SIG-M5 (cell line): Measurements from ENCODE around the gene MYL7.
"Not testable (repeated sequence)": the region's sequence is repeated elsewhere in the genome, so short reads cannot be mapped to it uniquely, and the experiment has no call there.

Source experiments
- DNase-seq: peaks from one replicate; lab custom pipeline; 2025; lab: John Stamatoyannopoulos, UW

Gene MYL7, protein sequence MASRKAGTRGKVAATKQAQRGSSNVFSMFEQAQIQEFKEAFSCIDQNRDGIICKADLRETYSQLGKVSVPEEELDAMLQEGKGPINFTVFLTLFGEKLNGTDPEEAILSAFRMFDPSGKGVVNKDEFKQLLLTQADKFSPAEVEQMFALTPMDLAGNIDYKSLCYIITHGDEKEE

DNA sequence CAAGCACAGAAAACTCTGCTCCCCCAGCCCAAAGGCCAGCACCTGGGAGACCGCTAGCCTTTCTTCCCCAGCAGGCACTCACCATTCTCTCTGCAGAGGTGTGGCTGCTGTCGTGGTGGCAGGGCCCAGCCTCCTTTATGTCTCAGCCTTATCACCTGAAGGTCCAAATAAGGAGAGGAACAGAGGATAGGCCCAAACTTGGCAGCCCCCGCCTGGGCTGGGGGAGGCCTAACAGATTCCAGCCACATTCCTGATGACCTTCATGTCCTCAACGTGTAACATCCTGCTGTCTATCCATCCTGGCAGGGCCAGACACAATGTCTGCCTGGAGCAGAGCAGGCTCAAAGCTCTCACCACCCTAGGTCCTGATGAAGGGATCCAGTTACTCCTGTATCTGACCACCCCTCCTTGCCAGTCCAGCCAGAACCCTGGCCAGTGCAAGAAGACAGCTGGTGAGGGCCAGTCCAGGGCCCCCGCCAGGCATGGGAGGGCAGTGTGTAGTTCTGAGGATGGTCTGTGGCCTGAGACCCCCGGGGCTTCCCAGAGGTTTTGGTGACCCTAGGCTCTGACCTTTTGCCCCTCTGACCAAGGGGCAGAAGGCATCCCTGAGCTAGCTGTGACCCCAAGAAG is at the start of gene MYL7:
Gene MYL7 (minus strand): TSS at position 112 of the 630 bp plus-strand sequence. CDS start 27 bp downstream, at position 85.
- no peak for DNase-seq

DNA sequence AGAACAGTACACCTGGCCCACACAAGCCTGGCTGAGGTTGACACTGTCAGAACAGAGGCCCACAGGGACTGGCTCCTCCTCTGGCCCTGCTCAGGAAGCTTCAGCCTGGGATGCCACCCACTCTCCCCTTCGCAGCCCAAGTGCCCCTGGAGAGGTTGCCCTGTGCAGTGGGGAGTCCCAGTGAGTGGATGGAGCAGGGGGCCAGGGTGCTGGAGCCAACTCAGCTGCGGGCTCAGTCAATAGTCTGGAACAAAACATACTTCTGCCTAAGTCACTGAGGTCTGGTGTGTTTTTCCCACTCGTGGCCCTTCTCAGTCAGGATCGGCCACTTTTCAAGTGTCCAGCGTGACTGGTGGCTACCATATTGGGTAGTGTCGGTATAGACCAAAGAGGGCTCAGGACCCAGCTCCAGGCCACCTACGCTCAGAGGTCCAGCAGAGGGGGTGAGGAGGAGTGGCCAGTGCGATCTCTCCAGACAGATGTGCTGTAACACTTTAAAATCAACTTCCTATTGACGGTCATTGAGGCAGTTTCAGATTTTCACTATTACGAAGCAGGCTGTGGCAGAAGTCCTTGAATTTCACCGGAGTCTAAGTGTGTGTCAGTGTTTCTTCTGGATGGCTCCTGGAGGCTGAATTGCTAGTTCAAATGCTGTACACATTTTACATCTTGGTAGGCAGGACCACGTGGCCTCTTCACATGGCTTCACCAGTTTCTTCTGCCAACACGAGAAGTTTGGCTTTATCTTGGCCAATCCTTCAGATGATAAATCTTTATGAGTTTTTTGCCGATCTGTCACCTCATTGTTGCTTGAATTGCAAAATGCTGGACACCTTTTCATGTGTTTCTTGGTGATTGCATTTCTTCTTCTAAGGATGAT is 49.1 kb upstream of the MYL7 start:
- DNase-seq: no peak

DNA sequence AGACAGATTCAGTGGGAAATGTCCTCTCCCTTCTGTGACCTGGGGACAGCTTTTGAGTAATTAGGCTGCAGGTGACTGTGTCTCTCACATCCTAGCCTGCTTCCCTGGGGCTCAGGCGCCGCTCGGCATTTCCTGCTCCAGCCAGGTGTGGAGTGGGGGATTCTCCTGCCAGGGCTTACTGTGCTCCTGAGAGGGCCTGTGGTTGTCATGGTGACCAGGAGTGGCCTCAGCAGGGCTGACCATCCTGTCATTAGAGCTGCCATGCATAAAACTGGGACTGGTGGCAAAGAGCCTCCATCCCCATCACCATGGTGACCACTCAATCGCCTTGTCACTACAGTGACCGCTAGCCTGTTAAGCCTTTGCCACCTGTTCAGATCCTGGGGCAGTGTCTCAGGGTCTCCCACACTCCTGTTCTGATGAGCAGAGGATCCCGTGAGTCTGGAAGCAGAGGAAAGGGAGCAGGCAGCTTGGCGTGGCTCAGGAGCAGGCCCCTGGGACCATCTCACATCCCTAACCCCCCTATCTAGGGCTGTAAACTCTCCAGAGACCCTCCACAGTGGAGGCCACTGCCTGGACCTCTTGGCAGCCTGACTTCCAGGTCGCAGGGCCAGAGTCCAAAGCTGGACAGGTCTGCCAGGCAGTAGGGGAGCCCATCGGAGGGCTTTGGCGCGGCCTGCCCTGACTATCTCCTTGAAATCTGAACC is 48.3 kb upstream of the MYL7 start, which contains the start of gene GCK:
Gene GCK (minus strand): TSS at position 154 of the 707 bp plus-strand sequence. CDS start 486 bp downstream, outside the sequence.
- DNase-seq: no peak

DNA sequence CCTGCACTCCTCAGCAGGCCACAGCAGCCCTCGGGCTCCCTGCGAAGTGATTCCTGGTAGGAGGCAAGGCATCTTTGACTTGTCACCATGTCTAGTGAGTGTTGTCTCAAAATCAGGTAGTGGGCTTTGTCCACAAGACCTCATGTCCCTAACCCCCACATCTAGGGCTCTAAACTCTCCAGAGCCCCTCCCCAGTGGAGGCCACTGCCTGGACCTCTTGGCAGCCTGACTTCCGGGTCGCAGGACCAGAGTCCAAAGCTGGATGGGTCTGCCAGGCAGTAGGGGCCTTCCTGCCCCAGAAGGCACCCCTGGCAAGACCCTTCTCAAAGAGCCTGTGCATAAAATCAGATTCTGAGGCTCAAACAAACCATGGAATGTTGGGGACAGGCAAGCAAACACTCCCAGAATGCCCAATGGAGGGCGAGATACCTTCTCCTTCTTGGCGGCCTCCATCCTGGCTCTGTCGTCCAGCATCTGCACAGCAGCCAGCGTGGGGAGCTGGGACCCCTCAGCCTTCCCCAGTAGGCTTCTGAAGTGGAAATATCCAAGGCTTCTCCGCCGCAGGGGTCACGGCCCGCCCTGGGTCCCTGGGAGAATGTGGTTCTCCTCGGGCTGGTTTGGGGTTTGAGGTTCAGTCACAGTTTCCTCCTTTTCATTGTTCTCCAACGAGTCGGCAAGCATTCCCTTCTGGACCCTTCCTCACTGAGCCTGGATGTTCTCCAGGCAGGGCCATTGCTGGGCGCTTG is 47.5 kb upstream of the MYL7 start:
- DNase-seq: no peak

DNA sequence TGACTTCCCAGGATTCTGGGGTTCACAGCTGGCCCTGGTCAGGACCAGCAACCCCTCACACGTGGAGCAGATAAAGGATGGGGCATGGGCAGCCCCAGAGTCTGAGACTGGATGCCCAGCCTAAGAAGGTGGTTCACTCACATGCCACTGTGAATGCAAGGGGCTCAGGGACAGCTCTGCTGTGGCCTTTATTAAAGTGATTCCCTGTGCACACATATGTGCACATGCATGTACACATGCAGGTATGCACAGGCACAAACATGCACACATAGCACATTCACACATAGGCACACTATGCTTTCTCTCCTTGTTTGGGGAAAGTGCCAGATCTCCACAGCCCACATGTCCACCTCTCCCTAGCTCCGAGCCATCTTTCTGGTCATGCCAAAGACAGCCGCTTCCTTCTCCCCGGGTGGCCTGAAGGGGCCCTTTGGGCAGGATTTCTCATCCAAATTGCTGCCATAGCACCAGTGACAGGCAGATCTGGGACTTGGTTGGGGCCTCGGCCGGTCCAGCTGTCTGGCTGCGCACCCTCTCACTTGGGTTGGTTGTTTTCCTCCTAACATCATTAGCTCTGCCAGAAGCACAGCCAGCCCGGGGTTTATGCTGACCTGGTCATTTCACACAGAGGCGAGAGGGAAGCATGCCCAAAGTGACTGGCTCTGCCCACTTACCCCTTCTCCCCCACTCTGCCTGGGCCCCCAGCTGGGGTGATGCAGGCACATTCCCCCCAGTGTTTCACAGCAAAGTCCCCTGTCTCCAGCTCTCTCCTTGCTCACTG is 46.7 kb upstream of the MYL7 start:
- no peak for DNase-seq

DNA sequence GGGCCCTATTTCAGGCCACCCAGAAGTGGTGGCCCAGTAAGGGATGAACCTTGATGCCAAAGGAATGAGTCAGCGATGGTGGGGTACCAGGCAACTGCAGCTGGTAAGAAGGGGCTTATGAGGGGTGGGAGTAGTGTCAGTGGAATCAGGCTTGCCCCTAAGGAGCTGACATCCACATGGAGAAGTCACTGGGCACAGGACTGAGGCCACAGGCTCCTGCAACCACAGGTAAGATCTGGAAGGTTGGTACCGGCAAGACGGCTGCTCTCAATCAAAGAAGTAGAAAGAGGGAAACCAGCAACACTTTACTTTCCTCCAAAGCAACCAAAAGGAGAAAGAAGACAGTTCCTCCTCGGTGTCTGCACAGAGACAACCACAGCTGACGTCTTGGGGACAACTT is 45.6 kb upstream of the MYL7 start:
- DNase-seq: no peak

DNA sequence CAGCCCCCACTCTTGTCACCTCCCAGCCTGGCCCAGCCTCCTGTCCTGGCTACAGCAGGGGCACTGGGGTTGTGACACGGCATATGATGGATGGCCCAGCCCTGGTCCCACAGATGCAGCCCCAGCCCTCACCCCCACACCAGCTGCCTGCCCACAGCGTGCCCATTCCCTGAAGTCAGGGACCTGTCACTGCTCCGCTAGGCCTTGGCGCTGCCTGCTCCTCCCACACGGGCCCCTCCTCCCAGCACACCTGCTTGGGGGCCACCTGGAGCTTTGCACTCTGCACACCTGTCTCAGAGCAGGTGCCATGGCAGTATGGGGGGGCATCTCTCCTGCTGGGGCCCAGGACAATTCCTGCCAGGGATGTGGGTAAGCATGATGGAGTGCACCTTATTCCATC is 44.6 kb upstream of the MYL7 start:
- DNase-seq: no peak

DNA sequence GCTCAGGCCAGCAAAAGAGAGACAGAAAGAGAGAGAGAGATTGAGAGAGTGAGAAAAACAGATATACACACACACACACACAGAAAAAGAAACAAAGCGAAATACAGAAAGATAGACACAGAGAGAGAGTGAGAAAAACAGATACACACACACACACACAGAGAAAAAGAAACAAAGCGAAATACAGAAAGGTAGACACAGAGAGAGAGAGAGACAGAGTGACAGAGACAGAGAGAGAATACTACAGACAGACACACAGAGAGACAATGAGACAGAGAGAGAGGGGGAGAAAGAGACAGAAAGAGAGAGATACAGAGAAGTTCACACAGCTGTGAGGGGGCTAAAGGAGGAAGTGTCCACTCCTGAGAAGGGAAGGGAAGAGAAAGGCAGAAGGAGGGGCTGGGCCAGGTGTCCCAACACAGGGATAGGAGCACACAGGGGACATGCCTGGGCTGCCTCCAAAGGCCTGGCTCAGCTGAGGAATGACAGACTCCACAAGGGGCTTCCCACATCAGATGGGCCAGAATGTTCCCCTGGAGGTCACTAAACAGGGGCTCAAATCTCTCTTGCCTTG is 43.8 kb upstream of the MYL7 start:
- DNase-seq: no peak

DNA sequence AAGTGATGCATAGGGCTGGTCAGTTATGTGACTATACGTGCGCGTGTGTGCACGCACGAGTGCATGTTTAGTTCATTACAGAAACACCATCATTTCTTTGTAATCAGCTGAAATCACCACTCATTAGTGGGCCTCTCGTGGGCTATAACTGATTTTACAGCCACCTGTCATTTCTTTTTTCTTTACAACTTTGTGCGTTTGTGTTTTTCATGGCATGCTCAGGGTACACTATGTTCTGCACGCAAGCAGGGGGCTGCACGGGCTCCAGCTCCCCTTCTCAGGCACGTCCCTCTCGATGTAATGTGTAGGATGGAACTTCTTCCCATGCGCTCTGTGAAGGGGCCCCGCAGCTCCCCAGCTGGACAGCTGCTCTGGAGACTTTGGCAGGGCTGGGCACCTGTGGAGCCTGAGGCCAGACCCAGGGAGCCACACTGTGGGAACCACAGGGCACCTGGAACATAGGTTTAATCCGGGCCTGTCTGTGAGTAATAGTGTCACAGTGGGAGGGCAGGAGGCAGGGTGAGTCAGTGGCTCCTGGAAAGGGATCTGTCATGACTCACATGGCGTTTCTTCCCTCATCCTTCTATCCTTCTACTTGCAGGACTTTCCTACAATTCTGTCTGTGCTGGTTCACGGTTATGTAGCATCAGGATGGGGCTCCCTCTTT is 43.2 kb upstream of the MYL7 start:
- no peak for DNase-seq

DNA sequence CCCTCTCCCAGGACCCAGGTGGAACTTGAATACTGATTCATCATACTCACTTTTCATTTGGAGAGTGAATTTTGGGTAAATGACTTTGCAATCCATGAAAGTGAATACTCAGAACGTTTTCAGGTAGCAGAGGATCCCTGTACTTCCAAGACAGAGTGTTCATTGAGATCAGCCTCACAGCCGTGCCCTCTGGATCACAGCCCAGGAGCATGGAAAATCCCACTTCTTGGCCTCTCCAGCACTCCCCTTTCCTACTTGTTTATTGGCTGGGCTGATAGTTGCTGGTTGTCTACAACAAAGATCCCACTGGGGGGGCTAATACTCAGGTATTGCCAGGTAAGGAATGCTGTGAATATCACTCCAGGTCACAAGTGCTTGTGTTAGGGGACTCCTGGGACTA is 42.3 kb upstream of the MYL7 start:
- DNase-seq: no peak

DNA sequence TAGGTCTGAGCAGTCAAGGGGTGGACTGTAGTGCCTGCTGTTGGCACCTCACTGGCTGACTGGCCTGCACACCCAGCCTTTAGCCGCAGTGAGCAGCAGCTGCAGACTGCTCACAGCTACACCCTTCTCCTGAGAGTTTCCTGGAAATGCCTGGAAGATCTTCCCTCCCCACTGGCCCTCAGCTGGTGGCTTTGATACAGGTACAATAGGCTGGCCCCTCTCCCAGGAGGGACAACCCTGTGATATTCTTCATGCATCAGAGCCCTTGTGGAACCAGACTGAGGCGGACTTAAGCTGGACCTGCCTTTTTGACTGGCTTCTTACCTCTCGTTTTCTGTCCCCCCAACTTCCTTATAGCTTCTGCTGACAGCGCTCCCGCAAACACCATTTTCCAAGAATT is 41.7 kb upstream of the MYL7 start:
- no peak for DNase-seq

DNA sequence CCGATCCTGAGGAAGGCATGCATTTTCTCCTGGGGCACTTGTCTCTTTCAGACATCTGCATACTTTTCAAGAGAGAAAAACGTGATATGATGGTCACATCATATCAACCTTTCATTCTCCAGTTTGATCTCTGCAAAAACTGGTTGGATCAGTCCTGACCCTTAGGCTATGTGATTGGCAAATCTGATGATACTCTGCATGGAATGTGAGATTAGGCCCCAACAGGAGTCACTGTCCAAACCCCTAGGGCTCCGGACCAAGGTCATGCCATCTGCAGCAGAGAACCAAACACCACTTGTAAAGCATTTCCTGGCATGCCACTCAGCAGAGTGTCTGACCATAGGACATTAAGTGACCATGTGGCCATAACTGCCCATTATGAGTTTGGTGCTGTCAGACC is 39.5 kb upstream of the MYL7 start:
- DNase-seq: no peak

DNA sequence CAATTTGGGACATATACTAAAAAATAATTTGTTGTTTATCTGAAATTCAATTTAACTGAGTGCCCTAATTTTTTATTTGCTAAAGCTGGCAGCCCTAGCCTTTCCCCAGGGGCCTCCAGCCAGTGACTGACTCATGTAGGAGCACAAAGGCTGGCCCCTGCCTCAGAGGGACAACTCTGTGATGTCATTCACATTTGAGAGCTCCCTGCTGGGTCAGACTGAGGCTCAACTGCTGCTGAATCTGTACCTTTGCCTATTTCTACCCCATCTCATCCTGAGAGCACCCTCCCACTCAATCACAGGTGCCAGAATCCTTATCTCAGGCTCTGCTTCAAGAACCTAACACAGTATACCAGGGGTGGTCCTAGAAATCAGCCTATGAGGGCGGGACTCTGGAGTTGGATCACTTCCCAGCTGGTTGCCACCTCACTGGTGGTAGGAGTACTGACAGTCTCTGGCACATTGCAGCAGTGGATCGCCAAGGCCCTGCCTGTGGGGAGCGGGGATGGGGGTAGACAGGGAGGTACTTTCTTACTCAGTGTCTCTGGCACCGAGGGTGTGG is 36.5 kb upstream of the MYL7 start:
- DNase-seq: no peak

DNA sequence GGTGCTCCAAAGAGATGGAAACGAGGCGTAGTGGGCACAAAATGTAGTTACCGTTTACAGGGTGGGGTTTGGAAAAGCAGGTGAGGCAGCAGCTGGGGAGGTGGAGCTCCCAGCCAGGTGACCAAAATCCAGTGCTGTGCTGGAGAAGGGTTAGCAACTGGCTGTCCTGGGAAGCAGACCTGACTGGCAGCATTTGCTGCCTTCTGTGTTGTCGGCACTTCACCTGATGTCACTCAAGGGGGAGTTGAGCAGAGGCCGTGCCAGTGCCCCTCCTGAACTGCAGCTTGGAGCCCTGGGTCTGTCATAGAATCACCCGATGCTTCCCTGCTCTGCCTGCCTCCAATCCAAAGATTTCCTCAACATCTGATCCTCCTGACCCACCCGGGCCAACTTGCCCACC is 35.4 kb upstream of the MYL7 start:
- DNase-seq: no peak

DNA sequence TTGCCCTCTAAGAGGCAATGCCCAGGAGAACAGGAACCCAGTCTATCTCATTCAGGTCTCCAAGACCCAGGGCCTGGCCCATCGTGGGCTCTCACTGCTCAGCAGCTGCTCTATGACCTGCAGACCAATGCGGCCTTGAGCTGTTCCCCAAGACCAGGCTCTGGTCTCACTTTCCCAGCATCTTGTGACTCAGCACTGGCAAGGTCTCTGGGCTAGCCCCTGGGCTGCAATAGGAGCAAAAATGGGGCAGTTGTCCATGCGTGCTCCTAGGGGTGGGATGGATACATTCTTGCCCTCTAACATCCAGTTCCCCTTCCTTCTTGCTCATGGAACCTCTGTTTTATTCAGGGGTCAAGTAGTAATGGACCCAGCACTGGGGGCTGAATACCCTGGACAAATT is 34.6 kb upstream of the MYL7 start:
- no peak for DNase-seq

DNA sequence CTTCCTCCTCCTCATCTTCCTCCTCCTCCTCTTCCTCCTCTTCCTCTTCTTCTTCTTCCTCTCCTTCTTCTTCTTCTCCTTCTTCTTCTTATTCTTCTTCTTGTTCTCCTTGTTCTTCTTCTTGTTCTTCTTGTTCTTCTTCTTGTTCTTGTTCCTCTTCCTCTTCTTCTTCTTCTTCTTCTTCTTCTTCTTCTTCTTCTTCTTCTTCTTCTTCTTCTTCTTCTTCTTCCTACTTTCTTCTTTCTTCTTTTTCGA is 33.5 kb upstream of the MYL7 start:
- not testable (repeated sequence) for DNase-seq

DNA sequence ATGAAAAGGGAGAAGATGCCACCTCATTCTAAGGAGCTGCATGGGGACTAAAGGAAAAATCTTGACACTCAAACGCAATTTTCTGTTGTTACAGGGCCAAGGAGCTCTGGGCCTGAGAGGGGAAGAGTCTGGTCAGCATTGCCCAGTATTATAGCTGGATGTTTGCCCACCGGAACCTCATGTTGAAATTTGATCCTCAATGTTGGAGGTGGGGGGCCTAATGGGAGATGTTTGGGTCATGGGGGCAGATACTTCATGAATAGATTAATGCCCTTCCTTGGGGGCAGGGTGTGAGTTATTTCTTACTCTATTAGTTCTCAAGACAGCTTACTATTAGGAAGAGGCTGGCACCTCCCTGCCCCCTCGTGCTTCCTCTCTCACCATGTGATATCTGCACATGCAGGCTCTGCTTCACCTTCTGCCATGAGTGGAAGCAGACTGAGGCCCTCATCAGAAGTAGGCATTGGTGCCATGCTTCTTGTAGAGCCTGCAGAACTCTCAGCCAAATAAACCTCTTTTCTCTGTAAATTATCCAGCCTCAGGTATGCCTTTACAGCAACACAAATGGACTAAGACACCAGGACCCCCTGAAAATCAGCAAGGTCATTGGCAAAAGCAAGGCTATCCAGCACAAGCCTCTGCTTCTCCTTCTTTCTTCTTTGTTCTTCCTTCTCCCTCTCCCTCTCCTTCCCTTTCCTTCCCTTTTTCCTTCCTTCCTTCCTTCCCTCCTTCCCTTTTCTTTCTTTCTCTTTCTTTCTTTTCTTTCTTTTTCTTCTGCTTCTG is 33.0 kb upstream of the MYL7 start:
- no peak for DNase-seq

DNA sequence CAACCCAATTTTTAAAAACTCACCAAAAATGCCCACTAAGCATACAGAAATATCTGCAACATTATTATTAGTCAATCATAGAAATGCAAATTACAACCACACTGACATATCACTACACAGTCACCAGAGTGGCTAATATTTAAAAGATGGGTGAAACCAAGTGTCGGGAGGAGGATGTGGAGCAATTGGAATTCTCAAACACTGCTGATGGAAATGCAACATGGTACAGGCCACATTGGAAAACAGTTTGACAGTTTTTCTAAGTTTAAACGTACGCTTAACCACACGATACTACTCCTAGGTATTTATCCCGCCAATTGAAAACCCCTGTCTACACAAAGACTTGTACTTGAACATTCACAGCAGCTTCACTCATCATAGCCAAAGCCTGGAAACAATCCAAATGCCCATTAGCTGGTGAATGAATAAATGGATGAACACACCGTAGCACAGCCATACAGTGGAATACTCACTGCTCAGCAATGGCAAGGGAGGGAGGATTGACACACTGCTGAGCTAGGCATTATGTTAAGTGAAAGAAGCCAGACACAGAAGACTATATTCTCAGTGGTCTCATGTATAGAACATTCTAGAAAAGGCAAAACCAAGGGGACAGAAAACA is 31.8 kb upstream of the MYL7 start:
- no peak for DNase-seq

DNA sequence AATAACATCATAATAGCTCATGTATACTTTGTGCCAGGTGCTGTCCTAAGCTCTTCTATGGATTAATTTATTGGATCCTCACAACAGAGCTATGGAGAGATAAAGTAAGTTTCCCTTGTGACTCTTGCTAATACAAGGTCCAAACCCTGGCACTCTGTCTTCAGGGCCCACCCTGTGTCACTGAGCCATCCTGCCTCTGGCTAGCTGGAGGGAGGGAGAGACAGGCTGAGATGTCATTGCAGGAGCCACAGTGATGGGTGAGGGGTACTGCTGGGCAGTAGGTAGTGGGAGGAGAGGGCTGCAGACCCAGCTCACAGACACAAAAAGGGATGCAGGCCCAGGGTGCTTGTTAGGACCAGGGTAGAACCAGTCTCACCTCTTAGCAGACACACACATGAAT is 31.2 kb upstream of the MYL7 start:
- DNase-seq: no peak
